Measurements from ENCODE around the gene NKD1.

Gene NKD1

GRCh38 chr16:50553731-50554360 is 5.7 kb downstream of the NKD1 start:
- Histone ChIP-seq H3K27ac (replicated peaks; ENCODE audit: low read length) (no peak overlapping the region), H3K4me1 (ENCODE audit: control insufficient read depth in 2 of 2, insufficient read depth in 1 of 2, low read depth in 1 of 2, low read length in 2 of 2) (peaks cover 3 to 11% of the 10 kb centered on the region in 2 donors), H3K4me2 (ENCODE audit: insufficient read depth, low read length, poor library complexity, severe bottlenecking) (no peak overlapping the region), H3K18ac (ENCODE audit: low read length) (no peak overlapping the region), H2BK15ac (ENCODE audit: low read length) (no peak overlapping the region), H2BK12ac (ENCODE audit: low read length) (no peak overlapping the region), H3K4ac (ENCODE audit: low read length) (no peak overlapping the region), H3K9ac (ENCODE audit: low read depth, low read length, poor library complexity) (no peak overlapping the region), H3K79me1 (ENCODE audit: low read depth, low read length) (no peaks in the 10 kb centered on the region), H3K36me3 (replicated peaks in 1 of 2; ENCODE audit: control insufficient read depth in 2 of 2, insufficient read depth in 2 of 2, low read length in 2 of 2) (peaks cover 0 to 24% of the 10 kb centered on the region in 2 donors), H2BK120ac (ENCODE audit: low read depth, low read length) (no peak overlapping the region), H2BK5ac (ENCODE audit: low read length) (no peak overlapping the region), H2AK5ac (ENCODE audit: low read depth, low read length) (no peak overlapping the region), H4K91ac (ENCODE audit: low read depth, low read length, poor library complexity) (no peak overlapping the region), H3K23ac (ENCODE audit: low read depth, low read length, poor library complexity) (no peak overlapping the region), H3K9me3 (replicated peaks in 1 of 2; ENCODE audit: control insufficient read depth in 2 of 2, insufficient read depth in 1 of 2, low read depth in 1 of 2, low read length in 2 of 2) (peaks cover 0 to 15% of the 10 kb centered on the region in 2 donors), H3K27me3 (ENCODE audit: control insufficient read depth in 3 of 3, insufficient read depth in 3 of 3, low read depth in 1 of 3, low read length in 3 of 3) (peaks cover 0 to 10% (median 0%) of the 10 kb centered on the region in 3 experiments), H3K14ac (ENCODE audit: low read length) (no peak overlapping the region), H2AFZ (ENCODE audit: low read length) (no peak overlapping the region), H3K4me3 (ENCODE audit: low read length in 2 of 2) (no peak overlapping the region), H4K8ac (ENCODE audit: low read depth, low read length) (no peak overlapping the region)
- DNase-seq (ENCODE audit: low spot score) = no peak
- no CpG with 5 or more reads among the region's 7 CpGs for WGBS, 2 donors (ENCODE audit: extremely low coverage in 2 of 2, insufficient read length in 2 of 2, insufficient replicate concordance in 1 of 2)

DNA sequence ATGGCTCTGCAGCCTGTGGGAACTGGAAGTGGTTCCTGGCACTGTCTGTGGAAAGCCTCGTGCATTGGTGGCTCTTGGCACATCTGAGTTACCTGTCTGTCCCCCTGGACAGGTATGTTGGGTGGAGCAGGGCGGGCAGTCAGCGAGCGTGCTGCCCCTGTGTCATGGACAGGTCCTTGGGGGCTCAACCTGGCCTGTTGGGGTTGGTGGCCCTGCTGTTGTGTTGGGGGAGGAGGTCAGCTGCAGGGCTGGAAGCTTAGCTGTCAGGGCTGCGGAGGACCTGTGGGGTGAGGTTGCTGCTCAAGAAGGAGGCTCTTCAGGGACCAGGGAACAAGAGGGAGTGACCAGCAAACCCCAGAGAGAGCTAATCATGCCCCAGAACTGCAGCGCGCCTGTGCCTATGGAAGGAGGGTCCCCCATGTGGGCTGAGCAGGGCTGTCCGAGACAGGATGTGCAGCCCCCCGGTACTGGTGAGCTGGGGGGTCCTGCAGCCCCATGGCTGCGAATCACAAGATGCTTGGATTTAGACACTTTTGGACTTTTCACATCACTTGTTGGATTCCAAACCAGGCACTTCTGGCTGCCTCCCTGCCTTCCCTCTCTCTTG is 7.2 kb downstream of the NKD1 start:
- no peak overlapping the region for H2BK12ac ChIP-seq (ENCODE audit: low read length)
- H3K36me3 ChIP-seq (replicated peaks in 1 of 2; ENCODE audit: control insufficient read depth in 2 of 2, insufficient read depth in 2 of 2, low read length in 2 of 2) = peaks cover 0 to 24% of the 10 kb centered on the region in 2 donors
- H3K4me2 ChIP-seq (ENCODE audit: insufficient read depth, low read length, poor library complexity, severe bottlenecking) = no peak overlapping the region
- H4K91ac ChIP-seq (ENCODE audit: low read depth, low read length, poor library complexity) = no peak overlapping the region
- H3K23ac ChIP-seq (ENCODE audit: low read depth, low read length, poor library complexity) = peak overlapping the region; percentile 67
- DNase-seq (ENCODE audit: low spot score) = no peak
- WGBS, 2 donors (ENCODE audit: extremely low coverage in 2 of 2, insufficient read length in 2 of 2, insufficient replicate concordance in 1 of 2) = no CpG with 5 or more reads among the region's 10 CpGs
- H2BK120ac ChIP-seq (ENCODE audit: low read depth, low read length) = no peak overlapping the region
- peak overlapping the region; percentile 65 for H3K14ac ChIP-seq (ENCODE audit: low read length)
- H3K4me3 ChIP-seq (ENCODE audit: low read length in 2 of 2) = no peak overlapping the region
- H3K4ac ChIP-seq (ENCODE audit: low read length) = no peak overlapping the region
- no peaks in the 10 kb centered on the region for H3K79me1 ChIP-seq (ENCODE audit: low read depth, low read length)
- no peak overlapping the region for H3K27ac ChIP-seq (replicated peaks; ENCODE audit: low read length)
- no peak overlapping the region for H2BK15ac ChIP-seq (ENCODE audit: low read length)
- H3K9me3 ChIP-seq (replicated peaks in 1 of 2; ENCODE audit: control insufficient read depth in 2 of 2, insufficient read depth in 1 of 2, low read depth in 1 of 2, low read length in 2 of 2) = peaks cover 0 to 15% of the 10 kb centered on the region in 2 donors
- H3K4me1 ChIP-seq (ENCODE audit: control insufficient read depth in 2 of 2, insufficient read depth in 1 of 2, low read depth in 1 of 2, low read length in 2 of 2) = peaks cover 2 to 9% of the 10 kb centered on the region in 2 donors
- H2AK5ac ChIP-seq (ENCODE audit: low read depth, low read length) = peak overlapping the region; percentile 39
- H3K9ac ChIP-seq (ENCODE audit: low read depth, low read length, poor library complexity) = peak overlapping the region; percentile 10
- H3K27me3 ChIP-seq (ENCODE audit: control insufficient read depth in 3 of 3, insufficient read depth in 3 of 3, low read depth in 1 of 3, low read length in 3 of 3) = no peaks in the 10 kb centered on the region
- H3K18ac ChIP-seq (ENCODE audit: low read length) = peak overlapping the region; percentile 29
- no peak overlapping the region for H2AFZ ChIP-seq (ENCODE audit: low read length)
- H4K8ac ChIP-seq (ENCODE audit: low read depth, low read length) = no peak overlapping the region
- H2BK5ac ChIP-seq (ENCODE audit: low read length) = no peak overlapping the region

- no CpG with 5 or more reads among the region's 18 CpGs for WGBS, 2 donors (ENCODE audit: extremely low coverage in 2 of 2, insufficient read length in 2 of 2, insufficient replicate concordance in 1 of 2)
Observed at GRCh38 chr16:50555952-50556673, 7.9 kb downstream of the NKD1 start.

DNA sequence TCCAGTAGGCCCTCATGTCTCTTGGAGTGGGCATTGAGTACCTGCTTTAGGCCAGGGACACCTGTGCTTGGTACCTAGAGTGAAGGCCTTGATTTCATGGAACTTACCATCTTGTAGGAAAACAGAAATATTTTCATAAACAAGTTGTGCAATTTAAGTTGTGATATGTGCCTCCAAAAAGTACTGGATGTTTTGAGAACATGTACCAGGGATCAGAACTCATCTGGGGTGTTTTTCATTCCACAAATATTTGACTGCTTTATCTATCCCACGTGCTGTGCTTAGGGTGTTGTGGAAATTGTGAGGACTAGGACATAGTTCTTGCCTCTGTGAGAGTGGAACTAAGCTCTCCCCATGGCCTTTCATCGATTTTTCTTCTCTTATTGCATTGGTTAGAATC is 8.8 kb downstream of the NKD1 start:
- Histone ChIP-seq H3K9me3 (replicated peaks in 1 of 2; ENCODE audit: control insufficient read depth in 2 of 2, insufficient read depth in 1 of 2, low read depth in 1 of 2, low read length in 2 of 2) (peaks cover 0 to 15% of the 10 kb centered on the region in 2 donors), H3K4me2 (ENCODE audit: insufficient read depth, low read length, poor library complexity, severe bottlenecking) (no peak overlapping the region), H4K8ac (ENCODE audit: low read depth, low read length) (no peak overlapping the region), H2BK5ac (ENCODE audit: low read length) (no peak overlapping the region), H3K27me3 (ENCODE audit: control insufficient read depth in 3 of 3, insufficient read depth in 3 of 3, low read depth in 1 of 3, low read length in 3 of 3) (no peaks in the 10 kb centered on the region), H3K14ac (ENCODE audit: low read length) (no peak overlapping the region), H3K18ac (ENCODE audit: low read length) (no peak overlapping the region), H2BK15ac (ENCODE audit: low read length) (no peak overlapping the region), H3K9ac (ENCODE audit: low read depth, low read length, poor library complexity) (no peak overlapping the region), H2AK5ac (ENCODE audit: low read depth, low read length) (no peak overlapping the region), H3K4me1 (ENCODE audit: control insufficient read depth in 2 of 2, insufficient read depth in 1 of 2, low read depth in 1 of 2, low read length in 2 of 2) (no peaks in the 10 kb centered on the region), H3K27ac (replicated peaks; ENCODE audit: low read length) (no peak overlapping the region), H3K23ac (ENCODE audit: low read depth, low read length, poor library complexity) (no peak overlapping the region), H3K4me3 (ENCODE audit: low read length in 2 of 2) (no peak overlapping the region), H2BK120ac (ENCODE audit: low read depth, low read length) (no peak overlapping the region), H3K4ac (ENCODE audit: low read length) (no peak overlapping the region), H2BK12ac (ENCODE audit: low read length) (no peak overlapping the region), H2AFZ (ENCODE audit: low read length) (no peak overlapping the region), H4K91ac (ENCODE audit: low read depth, low read length, poor library complexity) (no peak overlapping the region), H3K79me1 (ENCODE audit: low read depth, low read length) (no peaks in the 10 kb centered on the region), H3K36me3 (replicated peaks in 1 of 2; ENCODE audit: control insufficient read depth in 2 of 2, insufficient read depth in 2 of 2, low read length in 2 of 2) (peaks cover 0 to 31% of the 10 kb centered on the region in 2 donors)
- no peak for DNase-seq (ENCODE audit: low spot score)
- no CpG with 5 or more reads among the region's 2 CpGs for WGBS, 2 donors (ENCODE audit: extremely low coverage in 2 of 2, insufficient read length in 2 of 2, insufficient replicate concordance in 1 of 2)

More at GRCh38 chr16:50555952-50556673, 7.9 kb downstream of the NKD1 start:
- Histone ChIP-seq H3K4me2 (ENCODE audit: insufficient read depth, low read length, poor library complexity, severe bottlenecking) (no peak overlapping the region), H2BK15ac (ENCODE audit: low read length) (no peak overlapping the region), H2BK120ac (ENCODE audit: low read depth, low read length) (no peak overlapping the region), H3K14ac (ENCODE audit: low read length) (no peak overlapping the region), H3K4me3 (ENCODE audit: low read length in 2 of 2) (no peak overlapping the region), H3K18ac (ENCODE audit: low read length) (no peak overlapping the region), H3K27ac (replicated peaks; ENCODE audit: low read length) (no peak overlapping the region), H2AFZ (ENCODE audit: low read length) (no peak overlapping the region), H3K79me1 (ENCODE audit: low read depth, low read length) (no peaks in the 10 kb centered on the region), H2AK5ac (ENCODE audit: low read depth, low read length) (no peak overlapping the region), H3K4me1 (ENCODE audit: control insufficient read depth in 2 of 2, insufficient read depth in 1 of 2, low read depth in 1 of 2, low read length in 2 of 2) (peaks cover 1 to 2% of the 10 kb centered on the region in 2 donors), H3K36me3 (replicated peaks in 1 of 2; ENCODE audit: control insufficient read depth in 2 of 2, insufficient read depth in 2 of 2, low read length in 2 of 2) (peaks cover 0 to 26% of the 10 kb centered on the region in 2 donors), H3K23ac (ENCODE audit: low read depth, low read length, poor library complexity) (no peak overlapping the region), H3K27me3 (ENCODE audit: control insufficient read depth in 3 of 3, insufficient read depth in 3 of 3, low read depth in 1 of 3, low read length in 3 of 3) (no peaks in the 10 kb centered on the region), H3K9me3 (replicated peaks in 1 of 2; ENCODE audit: control insufficient read depth in 2 of 2, insufficient read depth in 1 of 2, low read depth in 1 of 2, low read length in 2 of 2) (peaks cover 0 to 15% of the 10 kb centered on the region in 2 donors), H3K9ac (ENCODE audit: low read depth, low read length, poor library complexity) (no peak overlapping the region), H2BK12ac (ENCODE audit: low read length) (no peak overlapping the region), H3K4ac (ENCODE audit: low read length) (no peak overlapping the region), H2BK5ac (ENCODE audit: low read length) (no peak overlapping the region), H4K91ac (ENCODE audit: low read depth, low read length, poor library complexity) (no peak overlapping the region), H4K8ac (ENCODE audit: low read depth, low read length) (no peak overlapping the region)
- no peak for DNase-seq (ENCODE audit: low spot score)

Data from neuronal stem cell (in vitro differentiated cells).